Stimulated activated CD8-positive, alpha-beta memory T cell treated with anti-CD3 and anti-CD28 coated beads, Interleukin-7, amount 100 ng/mL, for 48 hours (primary cell): ENCODE measurements around the gene CLEC16A.

ENCODE experiments used
- DNase-seq, 2 donors: peaks; one replicate each; pipeline ENCODE4 v3.0.0-alpha.2; 2020; ENCODE audit warnings: low read depth in 1 of 2; ENCODE audit errors: extremely low read depth in 1 of 2

Gene CLEC16A

DNA sequence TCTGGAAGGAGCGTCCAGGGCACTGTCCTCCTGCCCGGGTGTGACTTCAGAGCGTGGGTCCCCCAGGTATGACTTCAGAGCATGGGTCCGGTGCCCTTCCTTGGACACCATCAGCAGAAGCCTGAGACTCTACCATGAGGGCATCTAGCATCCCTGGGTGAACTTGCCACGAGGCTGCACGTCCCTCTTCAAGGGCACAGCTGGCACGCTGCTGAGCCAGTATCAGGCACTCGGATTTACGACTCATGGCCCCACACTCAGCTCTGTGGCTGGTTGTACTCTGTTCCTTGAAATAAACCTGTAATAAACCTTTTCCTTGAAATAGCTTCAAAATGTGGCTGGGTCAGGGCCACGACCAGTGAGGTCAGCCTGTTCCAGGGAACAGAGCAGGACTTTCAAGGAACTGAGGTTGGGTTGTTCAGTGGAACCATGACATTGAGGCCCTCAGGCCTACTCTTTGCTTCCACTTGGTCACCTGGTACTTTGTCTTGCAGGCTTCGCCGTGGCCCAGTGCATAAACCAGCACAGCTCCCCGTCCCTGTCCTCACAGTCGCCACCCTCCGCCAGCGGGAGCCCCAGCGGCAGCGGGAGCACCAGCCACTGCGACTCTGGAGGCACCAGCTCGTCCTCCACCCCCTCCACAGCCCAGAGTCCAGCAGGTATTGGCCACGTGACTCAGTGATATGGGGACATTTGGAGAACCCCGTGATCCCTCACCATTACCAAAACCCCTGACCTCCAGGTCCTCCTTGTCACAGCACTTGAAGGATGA is 221.7 kb downstream of the CLEC16A start:
- DNase-seq, result no peak

DNA sequence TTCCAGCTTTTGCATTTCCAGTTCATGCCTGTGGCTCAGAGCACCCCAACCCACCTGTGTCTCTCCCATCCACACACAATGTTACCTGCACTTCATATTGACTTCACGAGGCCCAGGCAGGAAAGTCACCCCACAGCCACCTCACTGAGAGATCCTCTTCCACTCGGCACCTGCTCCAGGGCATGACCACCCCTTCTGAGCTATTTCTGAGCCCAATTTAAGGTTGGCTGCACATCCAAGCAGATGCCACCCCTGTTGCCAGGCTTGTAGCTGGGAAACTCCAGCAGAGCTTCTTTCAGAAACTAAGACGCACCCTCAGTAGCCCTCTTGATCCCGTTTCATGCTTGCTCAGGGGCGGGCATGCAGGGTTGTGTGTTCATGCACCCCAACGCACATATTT is 223.2 kb downstream of the CLEC16A start:
- DNase-seq, result no peak

DNA sequence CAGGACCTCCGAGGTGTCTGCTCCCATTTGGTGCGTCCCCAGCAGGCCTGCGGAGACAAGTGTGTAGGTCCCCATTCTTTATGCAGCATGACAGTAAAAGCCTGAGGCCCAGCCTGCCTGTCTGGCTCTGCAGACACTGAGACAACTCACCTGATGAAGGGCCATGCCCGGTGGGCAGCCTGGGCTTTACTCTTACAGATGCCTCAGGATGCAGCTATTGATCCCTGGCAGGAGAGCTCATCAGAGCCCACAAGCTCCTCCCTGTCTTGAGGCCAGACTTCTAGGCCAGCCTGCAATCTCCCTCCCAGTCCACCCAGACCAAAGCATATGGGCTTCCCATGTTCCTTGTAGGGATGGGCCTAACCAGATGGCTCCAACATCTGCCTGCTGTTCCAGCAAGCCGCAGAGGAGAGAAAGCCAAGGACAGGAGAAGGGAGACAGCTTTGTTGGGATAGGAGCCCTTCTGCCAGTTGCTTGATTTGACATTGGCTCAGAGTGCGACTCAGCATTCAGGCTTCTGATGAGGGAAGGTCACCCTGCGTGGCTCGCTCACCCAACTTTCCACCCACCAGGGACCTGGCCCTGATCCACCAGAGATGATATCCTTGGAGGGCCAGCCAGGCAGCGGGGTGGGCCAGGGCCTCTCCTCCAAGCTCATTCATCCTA is 224.2 kb downstream of the CLEC16A start:
- no peak for DNase-seq

DNA sequence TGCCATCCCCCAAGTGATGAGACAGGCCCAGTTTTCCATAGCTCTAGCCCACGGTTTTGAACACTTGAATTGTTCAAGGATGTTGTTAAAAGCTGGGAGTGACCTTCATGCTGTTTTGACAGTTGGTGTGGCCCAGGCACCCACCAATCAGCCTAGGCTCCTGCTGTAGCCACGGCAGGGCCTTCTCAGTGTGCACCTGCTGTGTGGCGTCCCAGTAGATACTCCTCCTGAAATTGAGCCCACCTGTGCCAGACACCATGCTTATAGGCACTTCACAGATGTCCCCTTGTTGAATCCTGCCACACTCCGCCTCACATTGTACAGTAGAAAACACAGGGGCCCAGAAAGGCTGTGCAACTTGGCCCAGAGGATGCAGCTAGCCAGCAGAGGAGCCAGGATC is 225.3 kb downstream of the CLEC16A start:
- DNase-seq, result no peak

DNA sequence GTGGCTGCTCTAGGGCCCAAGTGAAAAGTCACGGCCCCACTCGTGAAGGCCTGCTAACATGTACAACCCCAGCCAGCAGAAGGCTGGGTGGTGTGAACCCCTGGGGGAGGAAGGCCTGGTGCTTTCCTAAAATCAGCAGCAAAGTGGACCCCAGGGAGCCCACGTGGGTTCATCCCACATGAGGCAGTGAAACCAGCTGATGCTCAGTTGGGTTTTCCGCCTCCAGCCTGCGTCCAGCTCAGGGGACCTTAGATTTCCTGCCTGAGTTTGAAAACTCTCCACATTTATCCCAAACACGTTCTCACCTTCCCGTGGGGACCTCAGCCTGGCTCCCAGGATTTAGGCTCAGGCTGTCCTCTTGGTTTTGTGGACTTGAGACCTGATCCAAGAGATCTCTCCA is 225.8 kb downstream of the CLEC16A start:
- DNase-seq, result no peak

DNA sequence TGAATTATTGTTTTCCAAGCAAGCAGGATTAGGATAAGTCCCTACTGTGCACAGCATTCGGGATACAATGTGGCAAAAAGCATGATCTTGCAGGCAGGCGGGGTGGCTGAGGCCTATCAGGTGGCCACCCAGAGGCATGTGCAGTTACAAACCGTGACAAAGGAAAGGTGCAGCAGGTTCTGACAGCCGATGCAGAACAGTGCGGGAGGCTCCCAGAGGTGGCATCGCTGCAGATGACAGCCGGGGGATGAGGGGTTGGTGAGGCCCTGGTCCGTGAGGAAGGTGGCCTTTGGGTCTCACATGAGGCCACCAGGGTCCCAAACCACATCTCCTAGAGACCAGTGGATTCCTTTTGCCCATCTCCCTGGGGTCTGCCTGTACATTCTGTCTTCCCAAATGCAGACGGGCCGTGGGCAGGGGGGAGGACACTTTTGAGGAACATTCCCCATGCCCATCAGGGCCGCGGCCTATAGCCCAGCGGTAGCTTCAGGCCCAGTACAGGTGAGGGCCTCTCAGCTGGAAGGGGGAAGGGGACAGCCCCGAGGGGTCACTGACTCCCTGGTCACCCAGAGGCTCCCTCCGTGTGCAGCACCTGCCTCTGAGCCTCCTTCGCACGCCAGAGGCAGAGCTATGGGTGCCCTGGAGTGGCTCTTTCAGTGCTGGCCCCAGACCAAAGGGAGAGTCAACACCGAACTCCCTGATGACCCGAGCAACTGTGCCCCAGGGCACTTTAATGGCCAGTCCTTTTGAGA is 226.5 kb downstream of the CLEC16A start:
- DNase-seq, result no peak

DNA sequence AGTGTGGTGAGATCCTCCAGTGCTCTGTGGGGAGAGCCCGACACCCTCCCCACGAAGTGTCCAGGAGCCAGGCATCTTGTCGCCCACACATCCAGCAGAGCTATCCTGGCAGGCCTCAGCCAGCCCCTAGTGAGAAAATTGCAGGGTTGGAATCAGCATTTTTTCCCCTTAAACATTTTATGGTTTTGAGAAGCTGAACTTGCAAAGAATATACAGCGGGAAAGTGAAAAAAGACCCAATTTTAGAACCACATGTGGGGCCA is 227.0 kb downstream of the CLEC16A start:
- no peak for DNase-seq

DNA sequence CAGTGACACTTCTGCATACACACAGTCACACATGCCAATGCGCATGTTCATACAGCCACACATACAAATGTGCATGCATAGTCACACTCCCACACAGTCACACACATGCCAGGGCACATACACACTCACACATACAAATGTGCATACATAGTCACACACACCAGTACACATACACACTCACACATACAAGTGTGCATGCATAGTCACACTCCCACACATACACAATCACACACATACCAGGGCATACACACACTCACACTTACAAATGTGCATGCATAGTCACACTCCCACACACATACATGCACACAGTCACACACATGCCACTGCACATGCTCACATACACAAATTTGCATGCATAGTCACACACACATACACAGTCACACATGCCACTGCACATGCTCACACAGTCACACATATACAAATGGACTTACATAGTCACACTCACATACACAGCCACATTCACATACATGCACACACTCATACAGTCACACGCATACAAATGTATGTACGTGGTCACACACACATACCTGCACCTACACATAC is 227.5 kb downstream of the CLEC16A start:
- no peak for DNase-seq

DNA sequence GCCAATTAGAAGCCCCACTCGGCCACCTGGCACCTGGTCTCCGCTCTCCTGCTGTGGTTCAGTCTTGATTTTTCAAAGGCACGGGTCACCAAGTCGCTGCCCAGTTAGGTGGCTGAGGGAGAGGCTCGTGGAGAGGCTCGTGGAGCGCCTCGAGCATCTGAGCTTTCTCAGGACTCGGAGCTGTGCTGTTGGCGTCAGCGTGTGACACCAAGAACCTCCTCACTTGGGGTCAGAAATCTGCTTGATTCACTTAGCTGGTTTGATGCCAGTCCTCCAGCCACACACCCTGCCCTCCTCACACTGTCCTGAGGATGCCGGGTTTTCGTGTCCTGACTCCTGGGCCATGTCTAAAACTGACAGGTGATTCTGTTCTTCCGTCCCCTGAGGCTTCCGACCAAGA is 229.1 kb downstream of the CLEC16A start:
- no peak for DNase-seq

DNA sequence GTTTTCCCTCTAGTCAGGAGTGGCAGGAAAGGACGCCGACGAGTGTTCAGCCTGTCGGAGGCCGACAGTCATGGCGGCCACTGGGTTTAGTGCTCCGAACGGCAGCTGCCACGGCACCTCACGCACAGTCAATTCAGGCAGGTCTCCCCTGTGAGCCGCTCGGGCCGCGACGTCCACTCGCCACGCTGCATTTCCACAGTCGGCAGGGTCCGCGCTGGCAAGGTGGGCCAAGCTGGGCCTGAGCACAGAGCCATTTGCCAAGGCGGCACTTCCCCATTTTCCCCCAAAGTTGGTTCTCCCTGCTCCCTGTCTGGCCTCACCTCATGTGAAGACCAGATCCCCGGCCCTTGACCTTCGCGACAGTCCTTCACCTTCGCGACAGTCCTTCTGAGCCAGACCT is 229.8 kb downstream of the CLEC16A start:
- DNase-seq, result no peak

DNA sequence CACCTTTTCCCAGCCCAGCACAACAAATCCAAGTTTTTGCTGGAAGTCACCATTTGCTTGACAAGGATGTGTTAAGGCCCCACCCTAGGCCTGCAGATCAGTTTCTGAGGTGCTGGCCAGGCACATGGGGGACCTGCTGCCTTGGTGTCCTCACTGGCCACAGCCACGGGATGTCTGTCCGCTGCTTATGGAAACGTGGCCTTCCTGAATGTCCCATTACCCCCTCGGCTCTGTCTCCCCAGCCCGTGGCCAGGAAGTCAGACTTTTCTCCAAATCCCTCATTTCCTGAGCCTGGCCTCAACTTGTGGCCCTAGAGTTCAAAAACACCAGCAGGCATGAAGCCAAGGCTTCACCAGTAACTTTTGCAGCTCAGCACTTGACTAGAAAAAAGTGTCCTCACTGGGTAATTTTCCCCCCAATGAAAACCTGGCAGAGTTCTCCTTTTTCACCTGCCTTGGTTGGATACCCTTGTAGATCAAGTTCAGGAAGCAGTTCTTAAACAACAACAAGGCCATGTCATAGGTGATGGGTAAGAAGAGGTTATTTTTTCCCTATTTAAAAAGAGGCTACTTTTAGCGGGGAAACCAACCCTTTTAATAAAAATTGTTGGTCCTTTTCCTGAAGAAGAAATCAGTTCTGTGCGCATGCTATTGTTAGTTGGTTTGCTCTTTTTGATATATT is 230.9 kb downstream of the CLEC16A start:
- DNase-seq, result no peak

DNA sequence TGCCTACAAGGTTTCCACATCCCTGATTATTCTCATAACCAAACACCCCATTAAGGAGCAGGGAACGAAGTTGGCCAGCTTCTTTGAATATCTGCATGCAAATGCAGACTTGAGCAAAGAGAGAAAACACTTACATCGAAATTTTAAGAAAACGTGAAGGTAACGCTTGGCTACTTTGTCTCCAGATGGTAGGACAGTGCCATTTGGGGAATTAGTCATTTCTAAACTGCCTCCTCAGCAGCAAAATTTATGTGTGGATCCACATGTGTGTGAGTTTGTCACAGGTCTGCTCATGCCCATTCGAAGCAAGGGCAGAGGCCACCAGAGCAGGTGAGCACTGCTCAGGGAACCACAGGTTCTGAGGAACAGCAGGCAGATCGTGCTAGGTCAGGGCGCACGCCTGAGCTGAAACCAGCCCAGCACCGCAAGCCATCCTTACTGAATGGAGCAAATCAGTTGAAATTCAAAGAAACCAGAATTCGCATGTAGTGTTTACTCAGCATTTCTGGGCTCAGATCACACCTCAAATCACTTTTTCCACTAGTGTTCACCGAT is 231.5 kb downstream of the CLEC16A start:
- peak; percentile 52 to 80 for DNase-seq

DNA sequence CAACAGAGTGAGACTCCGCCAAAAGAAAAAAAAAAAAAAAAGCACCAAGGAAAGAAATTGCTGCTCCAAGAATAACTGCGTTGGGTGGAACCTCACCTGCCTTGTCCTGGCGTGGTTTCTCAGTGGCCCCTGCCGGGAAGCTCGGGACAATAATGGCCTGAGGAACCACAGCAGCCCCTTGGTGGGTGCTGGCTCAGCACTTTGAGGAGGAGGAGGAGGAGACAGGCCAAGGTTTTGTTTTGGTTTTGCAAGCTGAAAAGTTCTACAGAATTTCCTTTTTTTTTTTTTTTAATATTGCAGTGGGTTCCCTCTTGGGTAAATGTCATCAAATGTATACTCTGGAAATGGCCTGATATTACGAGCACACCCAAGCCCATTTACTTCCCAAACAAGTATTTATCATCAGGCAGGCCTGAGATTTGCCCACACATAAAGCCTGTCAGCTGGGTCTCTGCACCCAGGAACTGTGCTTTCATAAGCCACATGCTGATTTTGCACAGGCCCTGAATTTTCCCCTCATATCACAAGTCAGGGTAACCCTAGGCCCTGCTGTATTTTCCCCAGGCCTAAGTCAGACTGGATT is 233.3 kb downstream of the CLEC16A start:
- DNase-seq, result no peak

DNA sequence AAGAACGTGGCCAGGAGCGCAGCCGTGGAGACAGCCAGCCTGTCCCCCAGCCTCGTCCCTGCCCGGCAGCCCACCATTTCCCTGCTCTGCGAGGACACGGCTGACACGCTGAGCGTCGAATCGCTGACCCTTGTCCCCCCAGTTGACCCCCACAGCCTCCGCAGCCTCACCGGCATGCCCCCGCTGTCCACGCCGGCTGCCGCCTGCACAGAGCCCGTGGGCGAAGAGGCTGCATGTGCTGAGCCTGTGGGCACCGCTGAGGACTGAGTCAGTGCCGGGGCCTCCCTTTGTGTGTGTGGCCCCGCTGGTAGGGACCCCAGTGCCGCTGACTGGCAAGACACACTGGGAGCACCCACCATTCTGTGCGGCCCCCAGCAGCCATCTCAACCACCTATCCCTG is 234.1 kb downstream of the CLEC16A start:
- DNase-seq, result no peak

DNA sequence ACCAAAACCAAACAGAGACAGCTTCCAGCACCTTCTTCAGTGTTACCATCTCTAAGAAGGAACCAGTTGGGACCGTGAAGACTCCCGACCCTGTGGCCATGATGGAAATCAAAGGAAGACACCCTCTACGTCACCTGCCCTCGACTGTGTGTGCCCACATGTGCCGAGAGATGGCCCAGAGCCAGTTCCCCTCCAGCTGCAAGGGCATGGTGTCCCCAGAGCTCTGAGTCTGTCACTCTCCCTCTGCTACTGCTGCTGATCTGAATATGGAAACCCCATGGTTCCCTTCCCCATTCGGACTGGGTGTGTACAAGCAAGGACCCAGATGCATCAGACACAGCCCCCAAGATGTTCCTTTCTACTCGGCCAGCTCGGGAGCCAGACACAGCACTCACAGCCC is 235.2 kb downstream of the CLEC16A start:
- no peak for DNase-seq

DNA sequence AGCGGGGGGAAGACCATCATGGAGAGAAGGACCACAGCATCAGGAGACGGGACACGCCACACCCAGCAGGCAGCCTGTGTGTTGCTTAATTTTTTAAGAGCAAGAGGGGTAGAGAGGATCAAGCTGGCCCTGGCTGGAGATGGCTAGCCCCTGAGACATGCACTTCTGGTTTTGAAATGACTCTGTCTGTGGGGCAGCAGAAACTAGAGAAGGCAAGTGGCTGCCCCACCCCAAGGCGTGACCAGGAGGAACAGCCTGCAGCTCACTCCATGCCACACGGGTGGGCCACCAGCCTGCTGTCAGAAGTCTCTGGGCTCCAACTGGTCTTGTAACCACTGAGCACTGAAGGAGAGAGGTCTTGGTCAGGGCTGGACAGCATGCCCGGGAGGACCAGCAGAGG is 236.1 kb downstream of the CLEC16A start:
- DNase-seq, result no peak

DNA sequence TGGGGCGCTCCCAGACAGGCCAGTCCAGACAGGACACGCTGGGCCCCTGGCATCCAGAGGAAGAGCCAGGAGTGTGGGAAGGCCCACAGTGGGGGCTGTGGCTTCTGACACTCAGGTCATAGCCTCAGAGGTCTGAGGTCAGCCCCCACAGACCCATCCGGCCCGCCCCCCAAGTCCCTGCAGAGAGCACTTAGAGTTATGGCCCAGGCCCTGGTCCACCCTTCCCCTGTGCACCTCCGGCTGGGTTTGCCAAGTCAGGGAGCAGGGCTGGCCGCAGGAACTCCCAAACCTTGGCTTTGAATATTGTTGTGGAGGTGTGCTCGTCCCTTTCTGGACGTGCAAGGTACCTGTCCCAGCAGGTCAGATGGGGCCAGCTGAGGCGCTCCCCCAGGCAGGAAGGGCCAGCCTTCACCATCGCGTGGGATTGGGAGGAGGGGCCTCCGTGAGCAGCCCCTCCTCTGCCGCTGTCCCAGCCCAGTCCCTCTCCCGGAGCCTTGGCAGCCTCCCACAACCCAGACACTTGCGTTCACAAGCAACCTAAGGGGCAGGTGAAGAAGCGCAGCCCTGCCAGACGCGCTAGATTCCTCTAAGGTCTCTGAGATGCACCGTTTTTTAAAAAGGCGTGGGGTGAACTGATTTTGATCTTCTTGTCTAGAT is 237.0 kb downstream of the CLEC16A start:
- DNase-seq, result no peak

DNA sequence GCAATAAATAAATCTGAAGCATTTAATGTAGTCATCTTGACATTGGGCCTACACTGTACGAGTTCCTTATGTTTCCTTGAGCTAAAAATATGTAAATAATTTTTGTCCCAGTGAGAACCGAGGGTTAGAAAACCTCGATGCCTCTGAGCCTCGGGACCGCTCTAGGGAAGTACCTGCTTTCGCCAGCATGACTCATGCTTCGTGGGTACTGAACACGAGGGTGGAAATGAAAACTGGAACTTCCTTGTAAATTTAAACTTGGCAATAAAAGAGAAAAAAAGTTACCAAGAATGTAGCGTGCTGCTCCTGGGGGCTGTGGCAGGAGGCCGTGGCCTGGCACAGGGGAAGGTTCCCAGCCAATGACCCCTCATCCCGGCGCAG is 237.5 kb downstream of the CLEC16A start:
- DNase-seq, result peak in 1 of 2 donors; percentile 60

DNA sequence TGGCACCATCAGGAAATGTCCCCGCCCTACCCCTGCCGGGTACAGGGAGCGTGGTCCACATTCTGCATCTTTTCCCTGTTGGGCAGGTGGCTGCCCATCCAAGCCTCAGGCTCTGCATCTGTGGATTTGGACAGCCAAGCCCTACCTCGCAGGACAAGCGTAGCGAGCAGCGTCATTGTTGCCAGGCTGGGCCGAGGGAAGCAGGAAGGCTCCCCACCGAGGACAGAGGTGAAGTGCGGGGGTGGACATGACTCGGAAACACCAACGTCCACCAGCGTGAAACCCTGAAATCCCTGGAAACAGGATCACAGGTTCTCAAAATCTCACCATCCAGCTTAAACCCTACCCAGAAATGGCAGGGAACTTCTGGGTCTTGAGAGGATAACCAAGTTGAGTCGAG is 238.0 kb downstream of the CLEC16A start:
- DNase-seq, result no peak
